ENCODE data around the gene EVL. TPM values are rescaled to one million over a fixed set of nuclear protein-coding genes. Genes with fewer than 3 reads are reported as not detected.

Gene EVL
- total RNA-seq, 1 donor from 2014 or later: 6.1 TPM

GRCh38 chr14:100030452-100031153 lies 34.6 kb upstream of the EVL start:
- Histone ChIP-seq H3K4me3 (ENCODE audit: low read depth, low read length) (no peak overlapping the region), H3K27me3 (ENCODE audit: control insufficient read depth, insufficient read depth, low read length) (no peaks in the 10 kb centered on the region), H3K36me3 (ENCODE audit: control insufficient read depth, insufficient read depth, low read length) (no peaks in the 10 kb centered on the region)
- FAIRE-seq: peak; percentile 77
- TF ChIP-seq CTCF (IDR thresholded peaks at IDR 0.05; ENCODE audit: insufficient read depth, low read length, severe bottlenecking): no peak
- peak; percentile 92 for DNase-seq (ENCODE audit: low read depth)

GRCh38 chr14:100031506-100032281 lies 33.5 kb upstream of the EVL start:
- Histone ChIP-seq H3K4me3 (ENCODE audit: low read depth, low read length) (peak overlapping the region; percentile 33), H3K27me3 (ENCODE audit: control insufficient read depth, insufficient read depth, low read length) (no peaks in the 10 kb centered on the region), H3K36me3 (ENCODE audit: control insufficient read depth, insufficient read depth, low read length) (no peaks in the 10 kb centered on the region)
- FAIRE-seq: peak; percentile 92
- peak; percentile 99 for DNase-seq (ENCODE audit: low read depth)
- TF ChIP-seq CTCF (IDR thresholded peaks at IDR 0.05; ENCODE audit: insufficient read depth, low read length, severe bottlenecking): peak; percentile 10

- no peak for TF ChIP-seq CTCF (IDR thresholded peaks at IDR 0.05; ENCODE audit: insufficient read depth, low read length, severe bottlenecking)
- H3K4me3 ChIP-seq (ENCODE audit: low read depth, low read length): no peak overlapping the region
- no peak for DNase-seq (ENCODE audit: low read depth)
- H3K27me3 ChIP-seq (ENCODE audit: control insufficient read depth, insufficient read depth, low read length): no peaks in the 10 kb centered on the region
- H3K36me3 ChIP-seq (ENCODE audit: control insufficient read depth, insufficient read depth, low read length): no peaks in the 10 kb centered on the region
- FAIRE-seq: no peak
Observed at GRCh38 chr14:100032738-100033137, 32.5 kb upstream of the EVL start.

GRCh38 chr14:100033347-100034075 lies 31.7 kb upstream of the EVL start:
- Histone ChIP-seq H3K36me3 (ENCODE audit: control insufficient read depth, insufficient read depth, low read length) (no peaks in the 10 kb centered on the region), H3K27me3 (ENCODE audit: control insufficient read depth, insufficient read depth, low read length) (no peaks in the 10 kb centered on the region), H3K4me3 (ENCODE audit: low read depth, low read length) (no peak overlapping the region)
- FAIRE-seq (no peak), DNase-seq (ENCODE audit: low read depth) (no peak)
- TF ChIP-seq CTCF (IDR thresholded peaks at IDR 0.05; ENCODE audit: insufficient read depth, low read length, severe bottlenecking): no peak

- no peak for DNase-seq (ENCODE audit: low read depth)
- no peak for FAIRE-seq
- no peak for TF ChIP-seq CTCF (IDR thresholded peaks at IDR 0.05; ENCODE audit: insufficient read depth, low read length, severe bottlenecking)
- no peaks in the 10 kb centered on the region for H3K27me3 ChIP-seq (ENCODE audit: control insufficient read depth, insufficient read depth, low read length)
- no peak overlapping the region for H3K4me3 ChIP-seq (ENCODE audit: low read depth, low read length)
- no peaks in the 10 kb centered on the region for H3K36me3 ChIP-seq (ENCODE audit: control insufficient read depth, insufficient read depth, low read length)
Observed at GRCh38 chr14:100034468-100034867, 30.8 kb upstream of the EVL start.
